HG03354 (cell line): ENCODE results near the gene ERAP2.
"Not testable (repeated sequence)": the region's sequence is repeated elsewhere in the genome, so short reads cannot be mapped to it uniquely, and the experiment has no call there.

ENCODE experiments used
- ATAC-seq: cut with Tn5 transposase; IDR thresholded peaks from one replicate; pipeline ENCODE4 v1.9.1; 2021; ENCODE audit warnings: mild to moderate bottlenecking; ENCODE audit not compliant: unreplicated experiment, poor library complexity, severe bottlenecking

Gene ERAP2

GRCh38 chr5:96876292-96876850 is at the start of gene ERAP2:
TSS of gene ERAP2 (plus strand) at chr5:96876500. CDS start at chr5:96879686, 3,186 bp downstream.
- peak; percentile 72 for ATAC-seq

GRCh38 chr5:96829297-96829696 is 47.0 kb upstream of the ERAP2 start:
- ATAC-seq, result no peak

DNA sequence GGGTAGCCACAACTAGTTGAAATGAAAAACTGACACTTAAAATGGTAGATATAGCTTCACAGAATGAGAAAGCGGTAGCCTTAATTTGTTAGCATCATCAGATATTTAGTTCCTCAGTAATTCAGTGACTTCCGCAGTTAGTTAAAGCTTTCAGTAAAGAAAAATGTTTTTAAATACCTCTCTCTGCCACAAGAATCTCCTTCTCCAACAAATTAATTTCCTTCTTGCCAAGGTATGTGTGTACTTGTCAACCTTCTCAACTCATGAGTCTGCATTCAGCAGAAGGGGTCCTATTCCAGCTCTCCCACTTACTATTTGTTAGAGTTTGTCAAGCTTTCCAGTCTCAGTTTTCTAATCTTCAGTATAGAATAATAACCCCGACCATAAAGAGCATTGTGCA is 42.3 kb upstream of the ERAP2 start:
- no peak for ATAC-seq

- no peak for ATAC-seq
These were observed 40.5 kb upstream of the ERAP2 start for GRCh38 chr5:96835791-96836191.

DNA sequence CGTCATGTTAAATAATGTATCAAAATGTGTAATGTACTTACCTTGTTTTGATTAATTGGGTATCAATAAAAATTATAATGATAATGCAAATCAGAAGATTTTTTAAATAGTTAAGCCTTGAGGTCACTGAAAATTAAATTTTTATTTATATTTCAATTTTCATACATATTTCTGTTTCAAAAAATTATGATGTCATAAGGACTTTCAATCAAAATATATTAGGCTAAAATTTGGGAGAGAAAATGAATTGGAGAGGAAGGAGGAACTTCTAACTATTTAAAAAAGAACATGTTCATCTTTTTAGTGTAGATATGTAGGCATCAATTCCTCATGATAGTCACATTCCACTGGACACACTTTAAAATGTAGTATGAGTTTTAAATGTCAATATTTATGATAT is 39.5 kb upstream of the ERAP2 start:
- ATAC-seq, result no peak

- no peak for ATAC-seq
These were observed 39.0 kb upstream of the ERAP2 start for GRCh38 chr5:96837303-96837702.

- no peak for ATAC-seq
These were observed 37.9 kb upstream of the ERAP2 start for GRCh38 chr5:96838201-96839070.

DNA sequence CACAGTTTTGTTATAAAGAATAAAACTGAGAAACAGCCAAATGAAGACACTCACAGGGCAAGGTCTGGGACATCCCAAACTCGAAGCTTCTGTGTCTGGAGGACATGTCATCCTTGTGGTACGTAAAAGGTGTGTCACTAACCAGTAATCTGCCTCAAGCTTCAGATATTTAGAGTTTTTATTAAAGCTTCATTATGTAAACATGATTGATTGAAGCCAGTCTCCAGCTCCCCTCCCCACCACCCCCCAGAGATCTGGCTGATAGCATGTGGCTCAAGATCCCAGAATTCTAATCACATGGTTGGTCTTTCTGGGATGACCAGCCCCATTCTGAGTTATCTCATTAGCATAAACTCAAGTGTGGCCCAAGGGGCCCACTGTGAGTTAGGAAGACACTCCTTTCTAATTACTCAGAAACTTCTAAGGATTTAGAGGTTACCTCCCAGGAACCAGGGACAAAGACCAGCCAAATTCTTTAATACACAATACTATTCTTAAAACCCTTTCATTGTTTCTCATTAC is 37.2 kb upstream of the ERAP2 start:
- no peak for ATAC-seq

- not testable (repeated sequence) for ATAC-seq
These were observed 34.4 kb upstream of the ERAP2 start for GRCh38 chr5:96841931-96842330.

DNA sequence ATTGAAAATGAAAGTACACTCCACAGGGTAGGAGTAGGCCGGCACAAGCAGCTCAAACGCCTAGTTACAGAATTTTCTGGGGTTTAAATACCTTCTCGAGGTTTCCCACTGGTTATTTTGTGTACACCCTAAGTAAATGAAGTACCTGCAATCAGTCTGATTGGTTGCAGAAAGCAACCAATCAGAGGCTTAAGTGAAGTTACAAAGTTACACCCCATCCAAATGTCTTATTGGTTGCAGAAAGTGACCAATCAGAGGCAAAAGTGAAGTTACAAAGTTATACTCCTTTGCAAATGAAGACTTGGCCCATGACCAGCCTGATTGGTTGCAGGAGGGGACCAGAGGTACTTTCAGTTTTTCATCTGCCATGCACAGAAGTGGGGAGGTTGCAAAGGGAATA is 33.2 kb upstream of the ERAP2 start:
- ATAC-seq, result no peak

GRCh38 chr5:96844481-96844990 is 31.8 kb upstream of the ERAP2 start:
- no peak for ATAC-seq

GRCh38 chr5:96851312-96852062 is 24.8 kb upstream of the ERAP2 start:
- ATAC-seq, result no peak

DNA sequence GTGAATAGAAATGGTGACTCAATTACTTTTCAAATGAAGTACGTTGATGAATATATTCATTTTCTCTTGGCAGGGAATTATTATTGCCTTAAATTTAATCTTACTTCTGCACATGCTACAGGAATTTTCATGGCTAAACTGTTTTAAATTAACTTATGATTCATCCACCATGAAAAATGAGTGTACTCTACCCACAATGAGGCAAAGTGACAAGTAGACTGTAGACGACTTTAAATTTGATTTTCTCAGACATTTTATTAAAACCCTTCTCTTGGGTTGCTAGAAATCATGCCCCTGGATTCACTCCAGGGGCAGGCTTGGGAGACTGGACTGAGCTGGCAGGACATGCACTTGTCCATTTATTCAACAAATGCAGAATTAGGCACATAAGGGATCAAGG is 23.5 kb upstream of the ERAP2 start:
- ATAC-seq, result no peak

DNA sequence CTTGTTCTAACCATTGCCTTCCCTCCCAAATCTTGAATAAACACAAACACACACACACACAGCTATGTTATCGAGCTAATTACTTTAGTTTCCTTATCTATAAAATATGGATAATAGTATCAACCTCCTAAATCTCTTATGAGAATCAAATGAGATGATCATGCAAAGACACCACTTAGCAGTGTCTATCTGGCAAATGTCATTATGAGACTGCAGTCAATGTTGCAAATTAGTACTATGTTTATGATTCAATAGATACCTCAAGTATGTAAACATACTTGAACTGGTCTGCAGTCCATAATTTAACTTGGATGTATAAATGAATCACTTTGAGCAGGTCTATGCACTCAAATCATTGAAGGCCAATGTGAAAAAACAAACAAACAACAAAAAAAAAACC is 22.2 kb upstream of the ERAP2 start:
- ATAC-seq, result no peak

- ATAC-seq, result no peak
These were observed 21.0 kb upstream of the ERAP2 start for GRCh38 chr5:96855031-96855872.

GRCh38 chr5:96856371-96856770 is 19.9 kb upstream of the ERAP2 start:
- ATAC-seq, result no peak

- ATAC-seq, result no peak
These were observed 18.8 kb upstream of the ERAP2 start for GRCh38 chr5:96857454-96857853.

DNA sequence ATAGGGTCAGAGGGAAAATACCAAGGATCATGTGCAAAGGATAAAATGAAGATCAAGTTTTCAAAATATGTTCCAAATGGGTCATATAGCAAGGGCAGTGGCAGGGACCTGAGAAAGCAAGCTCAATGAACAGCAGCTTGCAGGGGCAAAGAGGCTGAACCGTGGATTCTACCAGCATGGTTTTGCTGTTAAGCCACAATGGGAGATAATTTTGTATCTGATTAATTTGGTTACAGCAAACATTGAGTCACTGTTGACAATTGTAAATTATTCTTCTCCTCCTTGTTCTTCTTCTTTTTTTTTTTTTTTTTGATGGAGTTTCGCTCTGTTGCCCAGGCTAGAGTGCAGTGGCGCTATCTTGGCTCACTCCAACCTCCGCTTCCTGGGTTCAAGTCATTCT is 18.4 kb upstream of the ERAP2 start:
- ATAC-seq, result no peak

GRCh38 chr5:96859375-96859774 is 16.9 kb upstream of the ERAP2 start:
- no peak for ATAC-seq
